ENCODE results near the gene C16orf74. TPM values are rescaled to one million over a fixed set of nuclear protein-coding genes. Genes with fewer than 3 reads are reported as not detected.
A peak's percentile ranks its signal among the peaks of the same experiment; 100 is the strongest.

C16orf74 gene
- total and polyA plus RNA-seq, 2 donors: 1.5 to 6.4 TPM

- Histone ChIP-seq H3K36me3 (ENCODE audit: control insufficient read depth in 2 of 2, insufficient read depth in 2 of 2, low read length in 1 of 2) (peaks cover 0 to 3% of the 10 kb centered on the region in 2 donors), H3K9me3 (ENCODE audit: control insufficient read depth in 2 of 2, insufficient read depth in 1 of 2, low read length in 1 of 2) (no peaks in the 10 kb centered on the region), H3K4me3 (ENCODE audit: low read length in 2 of 2) (peak overlapping the region in 1 of 2 donors; percentile 51), H3K27ac (ENCODE audit: low read depth in 1 of 2, low read length in 1 of 2) (no peak overlapping the region), H3K4me1 (ENCODE audit: control insufficient read depth in 2 of 2, insufficient read depth in 2 of 2, low read length in 2 of 2) (peaks cover 14 to 22% of the 10 kb centered on the region in 2 donors), H3K27me3 (ENCODE audit: control insufficient read depth in 2 of 2, insufficient read depth in 1 of 2, low read length in 1 of 2) (peaks cover 0 to 2% of the 10 kb centered on the region in 2 donors)
- WGBS: 85% methylated on average over 49 of the region's 49 CpGs
- no peak for DNase-seq (ENCODE audit: low read depth in 6 of 9, low spot score in 9 of 9)
Observed at GRCh38 chr16:85687651-85688471, 63.0 kb downstream of the C16orf74 start.

- Histone ChIP-seq H3K9me3 (ENCODE audit: control insufficient read depth in 2 of 2, insufficient read depth in 1 of 2, low read length in 1 of 2) (no peaks in the 10 kb centered on the region), H3K4me3 (ENCODE audit: low read length in 2 of 2) (peak overlapping the region in 1 of 2 donors; percentile 51), H3K27me3 (ENCODE audit: control insufficient read depth in 2 of 2, insufficient read depth in 1 of 2, low read length in 1 of 2) (peaks cover 0 to 2% of the 10 kb centered on the region in 2 donors), H3K27ac (ENCODE audit: low read depth in 1 of 2, low read length in 1 of 2) (no peak overlapping the region), H3K4me1 (ENCODE audit: control insufficient read depth in 2 of 2, insufficient read depth in 2 of 2, low read length in 2 of 2) (peaks cover 14 to 22% of the 10 kb centered on the region in 2 donors), H3K36me3 (ENCODE audit: control insufficient read depth in 2 of 2, insufficient read depth in 2 of 2, low read length in 1 of 2) (peaks cover 0 to 5% of the 10 kb centered on the region in 2 donors)
- DNase-seq (ENCODE audit: low read depth in 6 of 9, low spot score in 9 of 9): peak in 1 of 9 donors; percentile 23
- 81% methylated on average over 15 of the region's 15 CpGs for WGBS
Observed at GRCh38 chr16:85686912-85687591, 63.8 kb downstream of the C16orf74 start.

GRCh38 chr16:85685251-85685650 lies 65.6 kb downstream of the C16orf74 start:
- Histone ChIP-seq H3K27me3 (ENCODE audit: control insufficient read depth in 2 of 2, insufficient read depth in 1 of 2, low read length in 1 of 2) (peaks cover 0 to 2% of the 10 kb centered on the region in 2 donors), H3K36me3 (ENCODE audit: control insufficient read depth in 2 of 2, insufficient read depth in 2 of 2, low read length in 1 of 2) (peaks cover 6 to 13% of the 10 kb centered on the region in 2 donors), H3K9me3 (ENCODE audit: control insufficient read depth in 2 of 2, insufficient read depth in 1 of 2, low read length in 1 of 2) (no peaks in the 10 kb centered on the region), H3K4me1 (ENCODE audit: control insufficient read depth in 2 of 2, insufficient read depth in 2 of 2, low read length in 2 of 2) (peaks cover 14 to 22% of the 10 kb centered on the region in 2 donors), H3K4me3 (ENCODE audit: low read length in 2 of 2) (no peak overlapping the region), H3K27ac (ENCODE audit: low read depth in 1 of 2, low read length in 1 of 2) (no peak overlapping the region)
- WGBS: 99% methylated on average over 2 of the region's 2 CpGs
- DNase-seq (ENCODE audit: low read depth in 6 of 9, low spot score in 9 of 9): no peak

- Histone ChIP-seq H3K4me3 (ENCODE audit: low read length in 2 of 2) (no peak overlapping the region), H3K4me1 (ENCODE audit: control insufficient read depth in 2 of 2, insufficient read depth in 2 of 2, low read length in 2 of 2) (peaks cover 9 to 16% of the 10 kb centered on the region in 2 donors), H3K9me3 (ENCODE audit: control insufficient read depth in 2 of 2, insufficient read depth in 1 of 2, low read length in 1 of 2) (no peaks in the 10 kb centered on the region), H3K27me3 (ENCODE audit: control insufficient read depth in 2 of 2, insufficient read depth in 1 of 2, low read length in 1 of 2) (no peaks in the 10 kb centered on the region), H3K27ac (ENCODE audit: low read depth in 1 of 2, low read length in 1 of 2) (no peak overlapping the region), H3K36me3 (ENCODE audit: control insufficient read depth in 2 of 2, insufficient read depth in 2 of 2, low read length in 1 of 2) (peaks cover 18 to 32% of the 10 kb centered on the region in 2 donors)
- no peak for DNase-seq (ENCODE audit: low read depth in 6 of 9, low spot score in 9 of 9)
Observed at GRCh38 chr16:85683363-85683762, 67.5 kb downstream of the C16orf74 start.

GRCh38 chr16:85682516-85682915 lies 68.4 kb downstream of the C16orf74 start:
- H3K27me3 ChIP-seq (ENCODE audit: control insufficient read depth in 2 of 2, insufficient read depth in 1 of 2, low read length in 1 of 2): no peaks in the 10 kb centered on the region
- H3K27ac ChIP-seq (ENCODE audit: low read depth in 1 of 2, low read length in 1 of 2): no peak overlapping the region
- WGBS: 95% methylated on average over 9 of the region's 9 CpGs
- no peaks in the 10 kb centered on the region for H3K9me3 ChIP-seq (ENCODE audit: control insufficient read depth in 2 of 2, insufficient read depth in 1 of 2, low read length in 1 of 2)
- no peak for DNase-seq (ENCODE audit: low read depth in 6 of 9, low spot score in 9 of 9)
- peaks cover 3 to 10% of the 10 kb centered on the region in 2 donors for H3K4me1 ChIP-seq (ENCODE audit: control insufficient read depth in 2 of 2, insufficient read depth in 2 of 2, low read length in 2 of 2)
- no peak overlapping the region for H3K4me3 ChIP-seq (ENCODE audit: low read length in 2 of 2)
- H3K36me3 ChIP-seq (ENCODE audit: control insufficient read depth in 2 of 2, insufficient read depth in 2 of 2, low read length in 1 of 2): peaks cover 20 to 40% of the 10 kb centered on the region in 2 donors

GRCh38 chr16:85681255-85681654 lies 69.6 kb downstream of the C16orf74 start:
- no peaks in the 10 kb centered on the region for H3K9me3 ChIP-seq (ENCODE audit: control insufficient read depth in 2 of 2, insufficient read depth in 1 of 2, low read length in 1 of 2)
- DNase-seq (ENCODE audit: low read depth in 6 of 9, low spot score in 9 of 9): no peak
- no peaks in the 10 kb centered on the region for H3K27me3 ChIP-seq (ENCODE audit: control insufficient read depth in 2 of 2, insufficient read depth in 1 of 2, low read length in 1 of 2)
- peaks cover 25 to 50% of the 10 kb centered on the region in 2 donors for H3K36me3 ChIP-seq (ENCODE audit: control insufficient read depth in 2 of 2, insufficient read depth in 2 of 2, low read length in 1 of 2)
- WGBS: 97% methylated on average over 8 of the region's 8 CpGs
- no peak overlapping the region for H3K4me3 ChIP-seq (ENCODE audit: low read length in 2 of 2)
- peaks cover 0 to 5% of the 10 kb centered on the region in 2 donors for H3K4me1 ChIP-seq (ENCODE audit: control insufficient read depth in 2 of 2, insufficient read depth in 2 of 2, low read length in 2 of 2)
- peak overlapping the region in 1 of 2 donors; percentile 26 for H3K27ac ChIP-seq (ENCODE audit: low read depth in 1 of 2, low read length in 1 of 2)

GRCh38 chr16:85680352-85680944 lies 70.4 kb downstream of the C16orf74 start:
- 95% methylated on average over 6 of the region's 6 CpGs for WGBS
- Histone ChIP-seq H3K36me3 (ENCODE audit: control insufficient read depth in 2 of 2, insufficient read depth in 2 of 2, low read length in 1 of 2) (peaks cover 31 to 58% of the 10 kb centered on the region in 2 donors), H3K9me3 (ENCODE audit: control insufficient read depth in 2 of 2, insufficient read depth in 1 of 2, low read length in 1 of 2) (no peaks in the 10 kb centered on the region), H3K27me3 (ENCODE audit: control insufficient read depth in 2 of 2, insufficient read depth in 1 of 2, low read length in 1 of 2) (no peaks in the 10 kb centered on the region), H3K27ac (ENCODE audit: low read depth in 1 of 2, low read length in 1 of 2) (peak overlapping the region in 1 of 2 donors; percentile 50), H3K4me3 (ENCODE audit: low read length in 2 of 2) (no peak overlapping the region), H3K4me1 (ENCODE audit: control insufficient read depth in 2 of 2, insufficient read depth in 2 of 2, low read length in 2 of 2) (peaks cover 0 to 5% of the 10 kb centered on the region in 2 donors)
- no peak for DNase-seq (ENCODE audit: low read depth in 6 of 9, low spot score in 9 of 9)

GRCh38 chr16:85679870-85680269 lies 71.0 kb downstream of the C16orf74 start:
- no peak for DNase-seq (ENCODE audit: low read depth in 6 of 9, low spot score in 9 of 9)
- no peaks in the 10 kb centered on the region for H3K9me3 ChIP-seq (ENCODE audit: control insufficient read depth in 2 of 2, insufficient read depth in 1 of 2, low read length in 1 of 2)
- peaks cover 0 to 5% of the 10 kb centered on the region in 2 donors for H3K4me1 ChIP-seq (ENCODE audit: control insufficient read depth in 2 of 2, insufficient read depth in 2 of 2, low read length in 2 of 2)
- WGBS: 95% methylated on average over 6 of the region's 6 CpGs
- no peak overlapping the region for H3K27ac ChIP-seq (ENCODE audit: low read depth in 1 of 2, low read length in 1 of 2)
- H3K27me3 ChIP-seq (ENCODE audit: control insufficient read depth in 2 of 2, insufficient read depth in 1 of 2, low read length in 1 of 2): no peaks in the 10 kb centered on the region
- H3K4me3 ChIP-seq (ENCODE audit: low read length in 2 of 2): no peak overlapping the region
- peaks cover 32 to 61% of the 10 kb centered on the region in 2 donors for H3K36me3 ChIP-seq (ENCODE audit: control insufficient read depth in 2 of 2, insufficient read depth in 2 of 2, low read length in 1 of 2)

- H3K27me3 ChIP-seq (ENCODE audit: control insufficient read depth in 2 of 2, insufficient read depth in 1 of 2, low read length in 1 of 2): no peaks in the 10 kb centered on the region
- H3K27ac ChIP-seq (ENCODE audit: low read depth in 1 of 2, low read length in 1 of 2): no peak overlapping the region
- 96% methylated on average over 5 of the region's 5 CpGs for WGBS
- H3K4me1 ChIP-seq (ENCODE audit: control insufficient read depth in 2 of 2, insufficient read depth in 2 of 2, low read length in 2 of 2): peaks cover 0 to 5% of the 10 kb centered on the region in 2 donors
- no peak overlapping the region for H3K4me3 ChIP-seq (ENCODE audit: low read length in 2 of 2)
- no peak for DNase-seq (ENCODE audit: low read depth in 6 of 9, low spot score in 9 of 9)
- peaks cover 42 to 72% of the 10 kb centered on the region in 2 donors for H3K36me3 ChIP-seq (ENCODE audit: control insufficient read depth in 2 of 2, insufficient read depth in 2 of 2, low read length in 1 of 2)
- no peaks in the 10 kb centered on the region for H3K9me3 ChIP-seq (ENCODE audit: control insufficient read depth in 2 of 2, insufficient read depth in 1 of 2, low read length in 1 of 2)
Observed at GRCh38 chr16:85678821-85679220, 72.1 kb downstream of the C16orf74 start.

Data from thymus (tissue), 11 donors.